DMS53 treated with DMSO at 0.1 percent for 48 hours (cell line): ENCODE measurements around the gene SPOCK1.

ENCODE experiments used
- DNase-seq: peaks from one replicate; lab custom pipeline; 2025; ENCODE audit not compliant: unreplicated experiment; lab: John Stamatoyannopoulos, UW

SPOCK1 gene

GRCh38 chr5:137203011-137203632 is 296.0 kb downstream of the SPOCK1 start:
- no peak for DNase-seq

GRCh38 chr5:137201876-137202275 is 297.2 kb downstream of the SPOCK1 start:
- DNase-seq: no peak

- DNase-seq: no peak
Observed at GRCh38 chr5:137200906-137201700, 298.0 kb downstream of the SPOCK1 start.

GRCh38 chr5:137199966-137200365 is 299.2 kb downstream of the SPOCK1 start:
- no peak for DNase-seq

- DNase-seq: no peak
Observed at GRCh38 chr5:137199201-137199600, 299.9 kb downstream of the SPOCK1 start.

- DNase-seq: no peak
Observed at GRCh38 chr5:137195483-137195882, 303.6 kb downstream of the SPOCK1 start.

- DNase-seq: no peak
Observed at GRCh38 chr5:137194300-137194699, 304.8 kb downstream of the SPOCK1 start.

GRCh38 chr5:137192293-137192743 is 306.8 kb downstream of the SPOCK1 start:
- peak; percentile 63 for DNase-seq

- DNase-seq: no peak
Observed at GRCh38 chr5:137191179-137191578, 307.9 kb downstream of the SPOCK1 start.

GRCh38 chr5:137190441-137190840 is 308.7 kb downstream of the SPOCK1 start:
- DNase-seq: no peak

- no peak for DNase-seq
Observed at GRCh38 chr5:137190031-137190430, 309.1 kb downstream of the SPOCK1 start.

GRCh38 chr5:137188566-137188965 is 310.6 kb downstream of the SPOCK1 start:
- no peak for DNase-seq

GRCh38 chr5:137186759-137187461 is 312.2 kb downstream of the SPOCK1 start:
- DNase-seq: no peak

- DNase-seq: no peak
Observed at GRCh38 chr5:137185193-137185592, 313.9 kb downstream of the SPOCK1 start.

- no peak for DNase-seq
Observed at GRCh38 chr5:137184734-137185133, 314.4 kb downstream of the SPOCK1 start.

GRCh38 chr5:137182576-137182975 is 316.6 kb downstream of the SPOCK1 start:
- DNase-seq: no peak

- no peak for DNase-seq
Observed at GRCh38 chr5:137181667-137182066, 317.5 kb downstream of the SPOCK1 start.

- DNase-seq: no peak
Observed at GRCh38 chr5:137179203-137179602, 319.9 kb downstream of the SPOCK1 start.

GRCh38 chr5:137176609-137177008 is 322.5 kb downstream of the SPOCK1 start:
- DNase-seq: no peak

GRCh38 chr5:137176126-137176525 is 323.0 kb downstream of the SPOCK1 start:
- no peak for DNase-seq

- no peak for DNase-seq
Observed at GRCh38 chr5:137174196-137174595, 324.9 kb downstream of the SPOCK1 start.

GRCh38 chr5:137172258-137172657 is 326.9 kb downstream of the SPOCK1 start:
- DNase-seq: no peak
